Activated CD8-positive, alpha-beta memory T cell treated with anti-CD3 and anti-CD28 coated beads, Interleukin-2, amount 50 U/mL, for 48 hours (primary cell): ENCODE measurements around the gene KDM8.

Experiments
- DNase-seq: peaks from one replicate; pipeline ENCODE4 v3.0.0-alpha.2; 2020

The KDM8 gene

DNA sequence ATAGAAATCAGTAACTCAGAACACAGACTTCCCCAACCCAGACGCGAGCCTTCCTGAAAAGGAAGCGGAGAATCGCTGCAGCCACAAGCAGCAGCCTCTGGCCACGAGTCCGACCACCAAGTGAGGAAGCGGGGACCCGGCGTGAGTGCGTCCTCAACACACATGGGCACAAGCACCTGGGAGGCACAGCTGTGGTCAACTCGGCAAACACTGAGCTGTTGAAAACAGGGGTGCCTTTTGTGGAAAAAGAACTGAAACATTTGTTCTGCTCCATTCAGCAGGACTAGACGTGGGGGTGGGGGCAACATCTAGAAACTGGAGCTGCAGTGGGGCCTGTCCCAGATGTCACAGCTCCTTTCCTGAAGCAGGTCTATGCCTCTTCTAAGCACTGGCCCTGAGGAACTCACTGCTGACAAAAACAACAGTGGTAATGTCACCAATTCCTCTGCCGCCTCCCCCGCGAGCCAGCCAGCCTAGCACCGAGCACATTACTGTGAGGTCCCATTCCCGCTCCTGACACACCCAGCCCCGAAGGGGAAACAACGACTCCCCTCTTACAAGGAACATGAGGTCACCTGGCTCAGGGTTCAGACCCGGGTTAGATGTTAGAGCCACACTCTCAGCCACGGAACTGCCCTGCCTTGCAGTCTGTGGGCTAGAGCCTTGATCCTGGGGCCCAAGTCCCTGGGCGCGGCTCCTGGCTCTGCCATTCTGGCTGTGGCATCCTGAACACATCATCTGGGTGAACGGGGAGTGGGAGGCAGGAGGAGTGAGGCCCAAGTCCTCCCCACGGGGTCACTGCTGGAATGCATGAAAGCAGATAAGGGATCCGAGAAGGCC lies 29.0 kb downstream of the KDM8 start:
- peak; percentile 75 for DNase-seq

DNA sequence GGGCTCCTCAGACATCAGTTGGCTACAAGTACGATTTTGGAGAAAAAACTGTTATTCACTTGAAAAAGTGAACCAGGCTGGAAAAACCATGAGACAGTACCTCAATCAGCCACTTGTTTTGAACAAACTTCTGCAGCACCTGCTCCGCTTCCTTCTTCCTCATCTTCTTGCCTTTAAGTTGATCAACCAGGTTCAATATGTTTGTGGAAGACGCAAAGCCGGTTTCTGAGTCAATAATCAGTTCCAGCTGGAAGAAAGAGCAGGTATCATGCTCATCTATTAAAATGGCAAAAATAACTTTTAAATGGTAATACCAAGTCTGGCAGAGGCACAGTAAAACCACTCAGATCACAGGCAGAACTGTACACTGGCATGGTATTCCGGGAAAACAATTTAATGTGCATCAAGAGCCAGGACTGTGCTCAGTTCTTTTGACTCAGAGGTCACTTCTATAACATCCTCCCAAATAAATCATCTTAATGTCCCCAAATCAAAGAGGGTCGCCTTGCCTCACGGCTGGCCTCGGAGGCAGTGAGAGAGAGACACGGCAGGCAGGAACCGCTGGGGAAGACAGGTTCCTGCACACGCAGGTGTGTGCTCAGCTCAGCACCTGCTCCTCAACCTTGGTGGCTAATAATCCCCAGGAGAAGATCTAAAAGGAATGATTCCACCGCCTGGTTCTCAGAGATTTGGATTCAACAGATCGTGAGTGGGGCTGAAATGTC lies 29.7 kb downstream of the KDM8 start:
- no peak for DNase-seq

DNA sequence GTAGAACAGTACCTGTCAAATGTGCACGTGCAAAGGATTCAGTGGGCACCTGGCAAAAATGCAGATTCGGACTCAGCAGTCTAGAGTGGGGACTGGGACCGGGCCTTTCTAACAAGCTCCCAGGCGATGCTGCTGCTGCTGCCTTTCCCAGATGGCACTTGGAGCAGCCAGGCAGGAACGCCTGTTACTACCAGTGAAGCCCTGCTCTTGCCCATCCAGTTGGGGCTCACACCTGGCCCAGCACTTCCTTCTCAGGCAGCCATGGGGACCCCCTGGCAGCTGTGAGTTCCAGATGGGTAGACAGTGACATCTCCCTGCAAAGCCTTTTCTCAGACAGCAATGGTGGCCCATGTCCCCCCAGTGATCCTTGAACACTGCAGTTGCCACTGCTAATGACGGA lies 30.4 kb downstream of the KDM8 start:
- no peak for DNase-seq

DNA sequence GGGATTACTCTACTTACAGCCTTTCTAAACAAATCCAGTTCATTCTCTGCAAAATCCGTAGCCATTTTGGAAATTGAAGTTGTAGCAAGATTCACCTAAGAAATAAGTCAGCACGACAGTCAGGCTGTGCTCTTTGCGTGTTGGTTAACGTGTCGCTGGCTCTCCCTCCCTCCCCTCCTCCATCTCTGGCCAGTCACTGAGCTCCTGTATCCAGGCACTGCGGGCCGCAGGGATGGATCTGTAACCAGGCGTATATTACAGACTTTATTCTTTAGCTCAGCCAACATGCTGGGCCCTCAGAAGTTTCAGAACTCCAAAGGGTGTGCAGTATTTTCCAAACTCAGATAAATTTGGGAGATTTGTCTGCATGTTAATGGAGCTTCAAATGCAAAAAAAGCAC lies 30.8 kb downstream of the KDM8 start:
- DNase-seq: no peak

DNA sequence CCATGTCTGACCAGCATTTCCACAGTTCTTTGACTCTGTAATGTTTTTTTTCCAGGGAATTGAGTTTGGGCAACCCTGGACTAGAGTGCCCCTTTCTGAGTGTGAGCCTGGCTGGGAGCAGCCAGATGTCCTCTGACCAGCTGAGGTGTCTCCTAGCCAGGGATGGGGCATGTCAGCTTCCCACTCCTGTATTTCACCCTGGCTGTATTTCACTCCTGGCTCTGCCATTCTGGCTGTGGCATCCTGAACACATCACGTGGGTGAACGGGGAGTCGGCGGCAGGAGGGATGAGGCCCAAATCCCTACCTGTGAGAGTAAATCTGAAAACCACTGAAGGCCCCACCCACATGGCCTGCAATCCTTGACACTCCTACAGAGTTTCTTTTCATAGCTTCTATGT lies 31.3 kb downstream of the KDM8 start:
- DNase-seq: no peak

DNA sequence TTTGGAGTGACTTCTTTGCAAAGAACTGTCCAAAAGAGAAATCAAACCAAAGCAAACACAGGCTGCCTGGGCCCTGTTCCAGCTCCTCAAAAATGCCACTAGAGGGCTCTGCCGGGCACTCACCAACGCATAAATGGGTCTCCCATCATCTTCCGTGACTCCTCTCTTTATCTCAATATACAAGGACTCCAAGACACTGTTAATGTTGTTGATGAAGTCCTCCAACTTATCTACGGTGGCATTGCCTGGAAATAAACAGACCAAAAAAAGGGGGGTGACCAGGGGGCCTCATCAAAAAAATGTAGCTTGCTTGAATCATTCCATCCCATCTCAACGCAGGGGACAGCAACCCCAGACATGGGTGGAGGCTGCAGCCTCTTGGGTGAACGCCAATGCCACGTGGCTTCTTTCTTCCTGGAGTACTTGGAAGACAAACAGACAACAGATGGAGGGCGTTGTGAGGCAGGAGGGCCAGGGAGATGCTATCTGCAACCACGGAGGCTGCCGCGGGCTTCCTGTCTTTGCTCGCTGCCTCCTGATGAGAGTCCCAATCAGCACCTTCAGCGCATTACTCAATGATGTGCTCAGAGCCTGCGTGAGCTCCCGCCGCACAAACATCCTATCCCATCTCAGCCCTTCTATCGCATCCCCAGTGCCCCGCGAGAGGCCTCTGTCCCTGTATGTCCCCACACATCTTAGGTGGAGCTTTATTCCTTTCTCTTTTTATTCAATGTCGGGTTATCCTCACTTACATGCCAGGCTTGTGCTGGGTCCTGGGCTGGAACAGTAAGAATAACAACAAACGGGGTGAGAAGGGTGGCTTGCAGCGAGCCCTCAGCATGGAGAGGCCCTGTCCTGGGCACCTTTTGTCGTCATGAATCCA lies 32.0 kb downstream of the KDM8 start:
- DNase-seq: peak; percentile 87

DNA sequence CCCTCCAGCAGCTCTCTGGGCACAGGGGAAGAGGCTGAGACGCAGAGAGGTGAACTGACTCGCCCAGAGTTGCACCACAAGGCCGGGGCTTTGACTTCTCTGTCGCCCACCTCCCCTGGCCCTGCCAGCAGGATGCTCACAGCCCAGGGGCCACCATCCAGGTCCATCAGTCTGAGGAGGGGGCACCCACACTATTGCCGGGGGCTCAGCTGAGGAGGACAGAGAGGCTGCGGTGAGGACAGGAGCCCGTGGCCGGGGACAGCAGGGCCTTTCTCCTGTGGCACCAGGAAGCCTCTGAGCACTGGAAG lies 32.6 kb downstream of the KDM8 start:
- DNase-seq: no peak

DNA sequence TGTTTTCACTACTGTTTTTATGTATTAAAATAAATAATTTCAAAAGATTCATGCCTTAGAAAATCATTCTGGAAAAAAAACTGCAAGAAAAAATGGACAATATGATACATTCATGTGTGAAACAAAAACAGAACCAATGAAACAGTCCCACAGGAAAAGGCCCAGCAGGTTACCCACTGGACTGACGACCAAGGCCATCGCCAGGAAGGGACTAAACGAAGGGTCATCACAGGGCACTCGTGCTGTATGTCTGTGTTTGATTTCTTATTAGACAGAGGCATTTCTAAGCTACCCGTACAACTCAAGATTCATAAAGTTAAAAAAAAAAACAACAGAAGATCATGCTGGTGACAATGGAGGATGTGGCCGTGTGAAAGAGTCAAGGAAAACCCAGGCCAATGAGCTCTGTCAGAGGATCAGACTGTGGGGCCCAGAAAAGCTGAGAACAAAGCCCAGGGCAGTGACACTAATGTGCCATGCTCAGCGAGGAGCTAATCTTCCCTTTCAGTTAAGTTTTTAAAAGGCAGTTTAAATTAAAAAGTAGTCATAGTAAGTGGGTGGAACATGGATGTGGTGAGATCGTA lies 33.4 kb downstream of the KDM8 start:
- no peak for DNase-seq

DNA sequence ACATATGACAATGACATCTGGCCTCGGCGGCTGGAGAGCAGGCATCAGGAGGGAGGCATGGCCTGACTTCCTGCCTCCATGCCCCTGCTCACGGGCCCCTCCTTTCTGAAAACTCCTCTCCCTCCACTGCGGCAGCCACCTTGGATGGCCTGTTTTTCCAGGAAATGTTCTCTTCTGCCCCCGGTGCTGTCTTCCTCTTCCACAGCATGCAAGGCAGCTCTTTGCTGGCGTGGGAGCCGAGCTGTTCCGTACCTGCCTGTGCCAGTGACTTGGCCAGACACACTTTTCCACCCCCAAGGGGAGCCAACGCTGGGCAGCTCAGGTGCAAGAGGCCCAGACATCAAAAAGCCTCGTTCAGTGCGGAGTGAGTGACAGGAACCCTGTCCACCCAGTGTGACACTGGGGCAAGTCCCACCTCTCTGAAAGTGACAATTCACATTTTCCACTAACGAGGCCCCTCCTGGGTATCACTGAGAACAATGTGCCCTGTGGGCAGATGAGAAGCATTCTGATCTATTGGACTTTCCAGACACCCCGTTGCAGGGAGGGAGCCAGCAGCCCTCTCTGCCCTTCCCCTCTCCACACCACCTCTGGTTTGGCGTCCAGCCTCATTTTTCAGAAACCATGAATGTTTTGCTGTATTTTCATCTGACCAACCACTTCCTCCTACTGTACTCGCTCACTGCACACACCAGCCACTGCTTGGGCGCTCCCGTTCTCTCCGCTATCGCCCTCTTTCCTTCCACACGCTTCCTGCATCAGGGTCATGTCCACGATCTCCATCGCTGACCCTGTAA lies 34.1 kb downstream of the KDM8 start:
- DNase-seq: peak; percentile 88

DNA sequence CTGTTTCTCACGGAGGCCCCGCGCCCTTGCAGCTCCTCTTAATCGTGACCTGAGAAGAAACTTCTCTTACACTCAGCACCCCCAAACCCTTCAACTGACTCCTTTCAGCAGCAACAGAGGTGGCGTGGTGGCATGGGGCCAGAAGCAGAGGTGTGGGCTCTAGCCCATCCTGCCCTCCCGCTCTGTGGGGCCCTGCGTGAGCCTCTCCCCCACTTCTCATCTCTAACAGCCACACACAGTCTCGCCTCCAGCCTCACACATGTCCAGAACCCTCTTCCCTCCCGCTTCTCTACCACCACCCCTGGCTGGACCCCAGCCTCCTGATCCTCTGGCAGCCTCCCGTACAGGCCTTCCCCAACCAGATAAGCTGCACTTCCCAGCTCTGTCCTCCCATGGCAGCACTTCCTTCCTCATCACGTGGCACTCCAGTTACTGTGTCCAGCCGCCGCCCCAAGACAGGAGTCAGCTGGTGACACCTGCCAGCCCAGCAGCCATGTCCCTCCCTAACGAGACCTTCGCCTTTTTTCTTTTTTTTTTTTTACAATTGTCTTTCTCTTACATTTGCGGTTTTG lies 34.8 kb downstream of the KDM8 start:
- peak; percentile 79 for DNase-seq

DNA sequence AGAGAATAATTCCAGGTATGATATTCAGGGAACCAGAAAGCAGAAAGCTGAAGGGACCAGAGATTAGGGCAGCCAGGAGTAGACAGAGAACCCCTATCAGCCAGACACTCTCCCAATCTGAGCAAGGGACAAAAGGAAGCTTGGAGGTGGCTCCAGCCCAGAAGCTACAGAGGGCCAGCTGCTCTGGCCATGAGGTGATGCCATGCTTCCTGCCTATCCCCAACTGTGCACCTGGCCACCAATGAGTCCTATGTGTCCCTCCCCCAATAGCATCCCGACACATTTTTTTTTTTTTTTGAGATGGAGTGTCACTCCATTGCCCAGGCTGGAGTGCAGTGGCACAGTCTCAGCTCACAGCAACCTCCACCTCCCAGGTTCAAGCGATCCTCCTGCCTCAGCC lies 35.3 kb downstream of the KDM8 start:
- DNase-seq: peak; percentile 55

DNA sequence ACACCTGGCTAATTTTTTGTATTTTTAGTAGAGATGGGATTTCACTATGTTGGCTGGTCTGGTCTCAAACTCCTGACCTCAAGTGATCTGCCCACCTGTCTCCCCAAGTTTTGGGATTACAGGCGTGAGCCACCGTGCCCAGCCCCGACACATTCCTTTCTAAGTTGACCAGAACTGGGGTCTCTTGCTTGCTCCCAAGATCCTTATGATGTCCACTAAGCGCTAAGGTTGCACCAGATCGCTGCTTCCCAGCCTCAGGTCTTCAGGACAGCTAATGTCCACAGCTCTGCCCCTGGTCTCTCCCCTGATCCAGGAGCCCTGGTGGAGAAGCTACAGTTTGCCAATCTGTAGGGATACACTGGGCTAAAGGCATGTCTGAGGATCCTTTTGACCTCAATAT lies 35.7 kb downstream of the KDM8 start:
- DNase-seq: peak; percentile 50

DNA sequence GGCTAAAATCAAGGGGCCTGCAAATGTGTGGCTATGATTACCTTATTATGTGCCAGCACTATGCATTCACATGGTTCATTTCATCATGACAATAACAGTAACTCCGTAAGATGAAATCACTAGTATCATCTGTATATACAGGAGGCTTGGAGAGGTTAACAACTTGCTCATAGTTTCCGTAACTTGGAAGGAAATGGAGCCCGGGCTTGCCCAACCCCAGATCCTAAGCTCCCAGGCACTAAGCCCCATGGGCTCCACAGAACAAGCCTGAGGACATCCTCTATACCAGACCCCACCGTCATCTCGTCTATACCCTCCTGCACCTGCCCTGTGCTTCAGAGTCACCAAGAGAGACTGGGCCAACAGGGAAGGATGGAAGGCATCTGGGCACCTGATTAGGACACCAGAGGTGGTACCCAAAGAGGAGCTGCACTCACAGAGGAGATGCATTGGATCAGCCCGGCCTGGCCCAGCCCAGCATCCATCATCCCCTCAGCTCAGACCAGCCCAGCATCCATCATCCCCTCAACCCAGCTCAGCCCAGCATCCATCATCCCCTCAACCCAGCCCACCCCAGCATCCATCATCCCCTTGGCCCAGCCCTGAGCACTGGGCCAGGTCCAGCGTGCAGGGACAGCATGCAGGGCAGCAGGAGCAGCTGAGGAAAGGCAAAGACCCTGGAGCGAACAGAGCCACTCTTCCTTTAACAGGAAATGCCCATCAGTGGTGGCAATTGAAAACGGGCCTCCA lies 36.8 kb downstream of the KDM8 start:
- DNase-seq: peak; percentile 51

DNA sequence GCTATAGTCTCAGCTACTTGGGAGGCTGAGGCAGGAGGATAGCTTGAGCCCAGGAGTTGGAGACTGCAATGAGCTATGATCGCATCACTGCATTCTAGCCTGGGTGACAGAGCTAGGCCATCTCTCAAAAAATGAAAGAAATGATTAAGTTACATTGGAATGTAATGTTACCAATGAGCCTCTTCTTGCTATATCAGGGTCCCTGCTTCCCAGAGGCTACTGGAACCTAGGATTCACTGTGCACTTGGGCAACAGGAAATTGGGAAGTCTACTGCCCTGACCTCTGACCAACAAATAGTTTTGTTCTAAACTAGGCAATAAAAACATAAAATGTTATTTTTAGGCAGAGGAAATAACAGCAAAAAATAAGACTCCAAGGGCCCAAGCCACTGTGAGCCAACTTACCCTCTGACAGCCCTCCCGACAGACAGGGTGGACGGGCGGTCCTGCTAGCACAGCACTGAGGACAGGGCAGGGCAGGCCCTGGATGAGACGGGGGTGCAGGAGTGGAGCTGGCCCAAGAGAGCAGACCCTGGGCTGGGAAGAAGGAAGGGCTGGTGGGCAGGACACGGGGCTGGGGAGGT lies 37.7 kb downstream of the KDM8 start:
- peak; percentile 45 for DNase-seq

DNA sequence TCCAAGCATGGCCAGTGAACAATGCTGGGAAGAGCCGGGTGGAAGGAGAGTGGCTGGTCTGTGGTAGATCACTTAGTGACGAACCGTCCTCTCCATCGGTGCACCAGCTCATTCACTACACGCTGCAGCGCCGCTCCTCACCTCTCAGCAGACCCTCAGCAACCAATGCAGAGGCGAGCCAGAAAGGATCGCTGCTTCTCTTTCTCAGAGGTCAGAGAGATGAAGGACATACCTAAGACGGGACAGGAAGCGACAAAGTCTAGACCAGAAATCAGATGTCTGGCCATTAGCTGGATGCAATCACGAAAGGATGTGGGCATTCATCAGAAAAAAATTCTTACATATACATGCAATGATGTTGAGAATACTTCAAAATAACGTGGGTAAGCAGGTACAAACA lies 38.3 kb downstream of the KDM8 start:
- DNase-seq: peak; percentile 32

DNA sequence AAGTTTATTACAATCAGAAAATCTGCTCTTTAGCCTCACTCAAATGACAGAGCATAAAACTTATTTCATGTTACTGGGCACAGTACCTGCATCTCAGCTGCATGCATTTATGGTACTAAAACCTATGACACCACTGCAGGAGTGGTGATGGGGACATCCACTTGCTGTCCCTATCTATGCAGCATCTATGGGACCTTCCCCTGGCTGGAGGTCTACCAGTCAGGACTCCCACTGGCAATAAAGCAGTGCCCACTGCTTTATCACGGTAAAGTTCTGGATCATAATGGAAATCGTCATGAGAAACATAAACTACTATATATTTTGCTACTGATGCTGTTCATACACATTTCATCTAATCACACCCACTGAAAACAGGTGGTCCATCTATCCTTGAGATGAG lies 39.1 kb downstream of the KDM8 start:
- peak; percentile 47 for DNase-seq

DNA sequence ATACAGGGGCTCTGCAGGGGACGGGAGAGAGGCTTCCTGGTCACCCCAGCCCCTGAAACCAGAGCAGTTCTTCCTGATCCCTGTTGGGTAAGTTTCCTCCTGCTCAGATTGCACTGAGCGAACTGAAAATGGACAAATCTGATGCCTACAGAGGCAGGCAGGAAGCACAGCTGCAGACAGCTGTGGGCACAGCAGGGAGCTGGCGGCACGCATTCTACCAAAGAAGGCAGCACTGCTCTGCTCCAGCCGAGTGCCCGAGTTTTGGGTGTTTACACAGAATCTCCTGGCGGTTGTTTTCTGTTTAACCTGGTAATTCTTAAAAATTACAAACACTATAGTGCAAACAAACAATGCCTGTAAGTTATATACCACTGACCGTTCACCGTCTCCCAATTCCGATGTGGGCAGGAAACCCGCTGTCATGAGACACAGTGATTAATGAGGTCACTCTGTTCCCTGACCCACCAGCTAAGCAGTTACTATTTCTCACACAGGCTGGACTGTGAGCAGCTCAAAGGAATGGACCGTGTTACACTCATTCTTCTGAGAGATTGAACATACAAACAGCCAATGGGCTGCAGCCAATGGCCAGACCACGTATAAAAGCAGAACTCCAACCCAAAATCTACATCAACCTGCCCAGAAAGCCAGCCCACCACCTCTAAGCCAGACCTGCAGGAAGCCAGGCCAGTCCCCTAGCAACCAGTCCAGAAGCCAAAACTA lies 39.7 kb downstream of the KDM8 start:
- peak; percentile 57 for DNase-seq

DNA sequence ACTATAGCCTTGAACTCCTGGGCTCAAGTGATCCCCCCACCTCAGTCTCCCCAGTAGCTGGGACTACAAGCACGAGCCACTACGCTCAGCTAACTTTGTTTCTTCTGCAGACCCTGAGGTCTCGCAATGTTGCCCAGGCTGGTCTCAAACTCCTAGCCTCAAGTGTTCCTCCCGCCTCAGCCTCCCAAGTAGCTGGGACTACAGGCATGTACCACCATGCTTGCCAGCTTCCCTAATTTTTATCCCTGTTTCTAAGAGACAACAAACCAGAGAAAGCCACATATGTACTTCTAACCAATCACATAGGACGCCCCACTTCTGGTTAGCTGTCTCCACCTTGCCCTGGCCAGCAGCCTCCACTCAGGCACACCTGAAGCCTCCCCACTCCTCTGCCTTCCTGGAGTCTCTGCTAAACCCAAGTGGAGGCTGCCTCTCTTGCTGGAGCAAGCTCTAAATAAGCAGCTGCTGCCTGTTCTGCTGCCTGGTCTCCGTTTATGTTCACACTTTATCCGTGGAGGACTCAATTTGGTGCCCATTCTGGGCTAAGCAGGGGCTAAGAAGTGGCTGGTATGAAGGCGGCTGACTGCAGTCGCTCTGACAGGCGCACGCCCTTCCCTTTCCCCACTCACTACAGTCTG lies 40.5 kb downstream of the KDM8 start:
- peak; percentile 43 for DNase-seq

DNA sequence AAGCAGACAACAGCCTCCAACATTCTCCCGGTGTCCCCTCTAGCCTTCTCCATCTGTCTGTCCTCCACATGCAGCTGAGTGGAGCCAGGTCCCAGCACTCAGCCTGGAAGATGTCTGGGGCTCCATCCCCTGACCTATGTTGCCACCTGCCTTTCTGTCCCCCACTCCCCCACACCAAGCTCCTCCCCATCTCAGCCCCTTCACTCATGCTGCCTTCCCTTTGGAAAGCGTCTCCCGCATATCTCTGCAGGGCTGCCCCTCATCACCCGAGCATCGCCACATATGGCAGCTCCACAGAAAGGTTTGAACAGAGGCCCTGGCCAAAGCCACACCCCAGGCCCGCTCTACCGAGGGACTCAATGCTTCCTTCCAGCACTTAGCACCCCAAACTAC lies 41.0 kb downstream of the KDM8 start:
- DNase-seq: peak; percentile 50
